Brain pericyte (primary cell): ENCODE data around the gene SLC26A4.

Experiments used
- DNase-seq: peaks from one replicate; pipeline ENCODE4 v3.0.0-alpha.2; 2012; ENCODE audit warnings: low read depth, low spot score

The SLC26A4 gene

DNA sequence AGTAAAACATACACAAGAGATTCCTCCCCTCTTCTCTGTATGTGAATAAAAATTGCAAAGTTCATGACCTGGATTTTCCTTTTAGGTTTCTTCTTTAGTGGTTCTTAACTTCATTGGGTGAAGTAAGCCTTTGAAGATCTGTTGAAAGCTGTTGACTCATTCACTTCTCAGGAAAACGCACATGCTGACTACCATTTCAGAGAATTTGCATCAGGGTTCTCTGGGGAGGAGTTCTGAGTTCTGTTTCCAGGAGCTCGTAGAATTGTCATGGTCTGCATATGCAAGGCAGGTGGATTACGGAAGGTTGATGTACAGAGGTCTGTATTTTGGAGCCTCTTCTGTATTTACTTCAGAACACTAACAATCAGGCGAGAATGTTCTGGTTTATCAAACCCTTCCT lies 962 bp upstream of the SLC26A4 start:
- no peak for DNase-seq

- no peak for DNase-seq
Measured at GRCh38 chr7:107661081-107661864, 645 bp downstream of the SLC26A4 start.

DNA sequence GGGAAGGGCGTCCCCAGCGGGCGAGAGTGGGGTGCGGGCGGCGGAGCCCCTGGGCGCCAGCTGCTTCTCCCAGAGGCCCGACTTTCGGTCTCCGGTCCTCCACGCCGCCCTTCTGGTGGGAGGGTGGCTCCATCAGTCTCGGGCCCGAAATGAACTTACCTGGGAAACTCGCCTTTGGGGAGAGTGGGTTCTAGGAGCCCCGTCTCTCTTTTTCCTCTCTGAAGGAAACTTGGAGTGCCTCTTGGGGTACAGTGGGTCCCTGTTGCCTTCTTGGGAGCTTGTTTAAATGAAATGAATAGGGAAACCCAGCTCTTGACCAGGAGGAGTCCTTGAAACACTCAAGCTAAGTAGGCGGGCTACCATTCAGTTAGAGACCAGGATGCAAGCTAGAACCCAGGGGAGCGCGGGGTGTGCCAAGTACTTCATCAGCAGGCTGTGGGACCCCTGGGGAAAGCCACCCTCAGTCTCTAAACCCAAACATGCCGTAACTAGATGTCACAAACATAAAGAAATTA lies 1.3 kb downstream of the SLC26A4 start:
- DNase-seq, result no peak

GRCh38 chr7:107663196-107663595 lies 2.6 kb downstream of the SLC26A4 start:
- no peak for DNase-seq

- no peak for DNase-seq
Measured at GRCh38 chr7:107666790-107667189, 6.2 kb downstream of the SLC26A4 start.

- no peak for DNase-seq
Measured at GRCh38 chr7:107667341-107667740, 6.7 kb downstream of the SLC26A4 start.

- no peak for DNase-seq
Measured at GRCh38 chr7:107668296-107668695, 7.7 kb downstream of the SLC26A4 start.

GRCh38 chr7:107672183-107672582 lies 11.6 kb downstream of the SLC26A4 start:
- DNase-seq, result no peak

GRCh38 chr7:107676249-107676648 lies 15.6 kb downstream of the SLC26A4 start:
- DNase-seq, result no peak

DNA sequence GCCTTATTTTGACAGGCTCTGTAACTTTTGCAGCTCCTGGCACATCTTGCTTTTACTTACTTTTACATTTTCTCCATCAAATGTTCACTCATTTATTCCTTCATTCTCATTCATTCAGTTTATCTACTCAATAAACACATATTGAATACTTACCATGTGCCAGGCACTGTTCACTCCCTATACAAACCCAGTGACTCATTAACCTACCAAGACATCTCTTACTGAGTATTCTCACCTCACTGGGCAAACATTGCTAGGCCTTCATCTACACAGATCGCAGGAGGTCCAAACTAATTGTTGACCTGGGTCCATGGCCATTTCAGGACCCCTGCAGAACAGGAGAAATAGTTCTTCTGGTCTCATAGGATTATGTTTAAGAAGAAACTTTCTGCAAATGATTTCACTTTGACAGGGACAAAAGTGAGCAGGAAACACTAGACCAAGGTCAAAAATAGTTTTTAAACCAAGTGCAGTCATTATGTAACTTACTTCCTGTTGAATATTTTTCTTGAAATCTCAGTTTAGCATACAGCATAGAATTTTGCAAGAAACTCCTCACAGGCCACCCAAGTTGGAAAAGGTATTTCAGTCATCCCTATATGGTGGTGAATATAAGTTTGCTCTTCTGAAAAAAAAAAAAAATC lies 17.6 kb downstream of the SLC26A4 start:
- no peak for DNase-seq

DNA sequence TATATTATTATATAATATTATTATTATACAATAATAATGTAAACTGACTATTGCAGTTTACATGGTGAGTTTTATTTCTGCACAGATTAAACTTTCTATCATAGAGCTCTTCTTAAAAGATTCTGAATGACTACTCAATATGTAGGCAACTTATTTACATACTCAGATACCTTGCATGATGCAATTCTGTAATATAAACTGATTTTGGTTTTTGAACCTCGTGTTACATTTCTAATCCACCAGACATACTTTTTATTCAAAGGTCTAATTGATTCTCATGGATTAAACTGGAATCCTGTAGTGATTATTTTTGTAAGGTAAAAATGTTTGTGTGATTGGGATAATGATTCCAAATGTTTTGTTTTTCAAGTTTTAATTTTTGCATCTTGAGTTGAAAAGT lies 19.9 kb downstream of the SLC26A4 start:
- DNase-seq, result no peak

DNA sequence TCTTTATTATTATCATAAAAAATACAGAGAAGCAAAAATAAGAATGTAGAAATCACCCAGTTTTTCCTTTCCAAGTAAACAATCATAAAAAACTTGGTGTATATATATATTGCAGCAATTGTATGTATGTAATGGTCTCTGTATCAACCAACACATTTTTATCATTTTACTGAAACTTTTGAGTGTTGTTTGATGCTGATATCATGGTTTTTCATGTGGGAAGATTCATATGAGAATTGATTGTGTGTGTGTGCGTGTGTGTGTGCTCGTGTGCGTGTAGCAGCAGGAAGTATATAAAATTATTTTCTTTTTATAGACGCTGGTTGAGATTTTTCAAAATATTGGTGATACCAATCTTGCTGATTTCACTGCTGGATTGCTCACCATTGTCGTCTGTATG lies 22.3 kb downstream of the SLC26A4 start:
- no peak for DNase-seq

DNA sequence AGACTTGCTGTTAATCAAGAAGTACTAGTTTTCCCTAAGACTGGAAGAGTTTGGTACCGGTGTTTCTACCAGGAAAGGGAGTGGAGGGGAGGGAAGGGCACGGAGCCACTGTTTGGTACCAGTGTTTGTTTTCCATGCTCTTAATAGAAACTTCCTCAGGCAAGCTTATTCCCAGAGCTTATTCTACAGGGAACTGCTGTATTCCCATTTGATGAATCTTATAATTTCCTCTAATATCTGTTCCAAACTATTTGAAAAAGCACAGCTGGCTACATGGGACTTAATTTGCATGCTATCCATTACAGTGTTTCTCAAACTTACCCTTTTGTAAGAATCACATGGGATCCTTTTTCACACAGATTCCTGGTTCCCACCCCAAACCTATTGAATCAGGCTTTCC lies 23.7 kb downstream of the SLC26A4 start:
- no peak for DNase-seq

DNA sequence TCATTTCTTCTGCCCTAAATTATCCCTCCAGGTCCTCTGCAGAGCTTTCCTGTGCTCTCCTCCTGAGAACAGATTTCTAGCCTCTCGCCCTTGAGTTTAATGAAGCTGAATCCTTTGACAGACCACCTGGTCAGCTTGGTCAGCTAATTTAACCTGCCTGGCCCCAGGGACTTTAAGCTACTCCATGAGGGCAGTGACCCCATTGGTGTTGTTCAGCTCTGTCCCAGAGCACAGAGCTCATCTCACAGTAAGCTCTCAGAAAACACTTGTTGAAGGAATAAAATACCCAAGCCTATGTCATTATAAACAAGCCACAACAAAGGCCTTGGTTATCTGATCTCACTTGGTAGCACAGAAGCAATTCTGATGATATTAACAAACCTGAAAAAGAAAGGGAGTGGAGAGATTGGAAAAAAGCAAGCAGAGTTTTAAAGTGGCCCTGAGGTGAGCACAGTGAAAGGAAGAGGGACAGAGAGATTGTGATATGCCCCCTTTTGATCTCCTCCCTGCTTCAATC lies 24.4 kb downstream of the SLC26A4 start:
- no peak for DNase-seq

GRCh38 chr7:107686816-107687387 lies 26.3 kb downstream of the SLC26A4 start:
- DNase-seq, result no peak

DNA sequence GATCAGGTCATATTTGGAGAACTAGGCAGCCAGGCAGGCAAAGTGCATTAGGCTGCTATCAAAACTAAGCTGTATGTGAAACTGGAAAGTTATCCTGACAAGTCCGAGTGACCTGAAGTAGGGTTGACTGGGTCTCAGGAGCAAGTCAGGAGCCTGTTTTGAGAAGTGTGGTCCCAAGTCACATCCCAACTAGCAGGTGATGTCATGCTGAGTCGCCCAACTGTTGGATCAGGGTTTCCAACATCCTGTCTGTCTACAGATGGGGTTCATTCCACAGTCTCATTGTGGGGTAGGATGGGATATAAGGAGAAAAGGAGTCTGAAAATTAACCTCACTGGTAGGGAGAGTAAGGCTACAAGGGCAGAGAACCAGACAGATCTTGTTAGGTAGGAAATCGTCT lies 27.0 kb downstream of the SLC26A4 start:
- DNase-seq, result no peak

- DNase-seq, result no peak
Measured at GRCh38 chr7:107689553-107689952, 28.9 kb downstream of the SLC26A4 start.

DNA sequence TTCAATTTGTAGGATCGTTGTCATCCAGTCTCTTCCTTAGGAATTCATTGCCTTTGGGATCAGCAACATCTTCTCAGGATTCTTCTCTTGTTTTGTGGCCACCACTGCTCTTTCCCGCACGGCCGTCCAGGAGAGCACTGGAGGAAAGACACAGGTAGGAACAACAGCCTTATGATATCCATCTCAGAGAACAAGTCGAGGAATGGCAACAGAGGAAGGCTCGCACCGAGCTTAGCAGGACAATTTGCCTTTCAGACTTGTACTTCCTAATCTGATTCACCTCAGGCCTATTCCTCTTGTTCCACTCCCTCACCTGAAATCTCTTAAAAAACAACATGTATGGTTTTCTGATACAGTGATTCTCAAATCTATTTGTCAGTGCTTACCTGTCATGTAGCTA lies 29.5 kb downstream of the SLC26A4 start:
- no peak for DNase-seq

DNA sequence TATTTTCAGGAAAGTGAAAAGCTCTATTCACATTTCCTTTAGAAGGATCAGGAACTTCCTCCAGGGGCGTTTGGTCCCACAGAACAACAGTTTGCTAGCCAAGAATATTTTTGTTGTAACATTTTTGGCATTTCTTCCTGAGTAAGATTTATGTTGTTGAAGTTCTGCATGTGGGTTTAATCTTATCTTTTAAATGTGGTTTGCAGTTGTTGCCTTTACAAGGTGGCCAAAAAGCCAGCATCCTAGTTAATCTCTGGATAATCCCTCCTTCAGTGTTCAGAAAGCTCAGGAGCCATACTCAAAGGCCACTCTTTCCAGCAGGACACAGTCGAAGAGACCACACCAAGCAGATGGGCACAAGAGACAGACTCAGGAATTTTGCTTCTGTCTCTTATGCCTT lies 30.0 kb downstream of the SLC26A4 start:
- no peak for DNase-seq

- DNase-seq, result peak; percentile 7
Measured at GRCh38 chr7:107691716-107692115, 31.1 kb downstream of the SLC26A4 start.

DNA sequence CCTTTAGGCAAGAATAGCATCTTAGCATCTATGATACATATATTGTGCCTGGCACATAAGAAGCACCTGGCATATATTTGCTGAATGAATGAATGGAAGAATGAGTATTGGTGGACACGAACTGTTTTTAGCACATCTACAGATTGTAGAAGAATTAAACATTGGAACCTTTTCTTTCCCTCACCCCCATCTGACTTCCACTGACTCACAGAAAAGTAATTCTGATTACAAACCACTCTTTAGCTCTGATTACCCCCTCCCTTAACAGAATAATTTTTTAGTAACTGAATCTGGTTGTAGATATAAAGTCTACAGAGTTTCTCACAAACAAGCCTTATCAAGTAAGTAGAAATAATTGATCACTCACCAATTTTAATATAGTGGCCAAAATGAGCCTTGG lies 31.9 kb downstream of the SLC26A4 start:
- DNase-seq, result no peak

DNA sequence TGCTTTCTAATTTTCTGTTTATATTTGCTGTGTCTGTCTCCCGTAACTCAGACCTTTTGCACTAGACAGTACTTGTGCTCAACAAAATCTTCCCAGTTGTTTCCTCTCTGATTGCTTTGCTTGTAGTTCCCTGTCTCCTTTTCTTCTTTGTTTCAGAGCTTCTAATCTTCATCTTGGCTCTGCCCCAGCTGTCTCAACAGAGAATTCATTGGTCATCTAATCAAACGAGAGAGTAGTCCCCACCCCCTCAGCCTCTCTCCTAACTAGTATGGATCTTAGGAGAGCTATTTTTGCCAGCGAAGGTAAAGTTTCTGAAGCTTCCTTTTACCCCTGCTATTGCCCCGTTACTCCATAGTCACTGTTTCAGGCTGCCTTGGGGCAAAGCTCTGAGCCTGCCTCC lies 32.8 kb downstream of the SLC26A4 start:
- DNase-seq, result no peak

DNA sequence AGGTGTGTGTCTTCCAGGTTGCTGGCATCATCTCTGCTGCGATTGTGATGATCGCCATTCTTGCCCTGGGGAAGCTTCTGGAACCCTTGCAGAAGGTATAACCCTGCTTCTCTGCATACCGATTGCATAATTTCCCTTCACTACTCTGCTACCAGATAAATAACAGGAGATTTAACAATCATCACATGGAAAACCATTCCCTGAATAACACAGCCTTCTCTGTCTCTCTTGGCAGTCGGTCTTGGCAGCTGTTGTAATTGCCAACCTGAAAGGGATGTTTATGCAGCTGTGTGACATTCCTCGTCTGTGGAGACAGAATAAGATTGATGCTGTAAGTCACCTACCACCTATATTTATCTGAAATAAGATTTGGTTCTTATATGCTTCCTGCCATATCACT lies 33.8 kb downstream of the SLC26A4 start:
- no peak for DNase-seq
